Ureter (tissue), 1 donor: ENCODE data around the gene GGCX. TPM values are rescaled to one million over a fixed set of nuclear protein-coding genes. Genes with fewer than 3 reads are reported as not detected.
"Not testable (repeated sequence)": the region's sequence is repeated elsewhere in the genome, so short reads cannot be mapped to it uniquely, and the experiment has no call there.

Experiments
- DNase-seq: peaks from one replicate; pipeline ENCODE4 v3.0.0-alpha.2; 2020; ENCODE audit warnings: low spot score
- total RNA-seq: library from RNA; stranded (reverse); gene quantifications from one replicate; pipeline ENCODE4 v1.2.4, GENCODE V29; 2023
- donor health status: DM: yes; HTN: yes; CAD: no.

The GGCX gene
- total RNA-seq, 1 donor from 2014 or later: 48.9 TPM

- DNase-seq: no peak
These were observed 14.4 kb upstream of the GGCX start for GRCh38 chr2:85575739-85576138.

DNA sequence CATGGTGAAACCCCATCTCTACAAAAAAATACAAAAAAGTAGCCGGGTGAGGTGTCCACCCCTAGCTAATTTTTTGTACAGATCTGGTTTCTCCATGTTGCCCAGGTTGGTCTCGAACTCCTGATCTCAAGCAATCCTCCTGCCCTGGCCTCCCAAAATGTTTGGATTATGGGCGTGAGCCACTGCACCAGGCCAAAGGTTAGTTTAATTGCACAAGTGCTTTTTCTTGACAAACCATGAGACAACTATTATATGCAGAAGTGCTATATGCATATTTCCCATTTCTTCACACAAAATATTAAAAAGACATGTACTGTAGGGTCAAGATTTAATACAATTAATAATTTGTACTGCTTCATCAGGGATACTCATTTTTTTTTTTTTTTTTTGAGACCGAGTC is 5.0 kb upstream of the GGCX start:
- no peak for DNase-seq

DNA sequence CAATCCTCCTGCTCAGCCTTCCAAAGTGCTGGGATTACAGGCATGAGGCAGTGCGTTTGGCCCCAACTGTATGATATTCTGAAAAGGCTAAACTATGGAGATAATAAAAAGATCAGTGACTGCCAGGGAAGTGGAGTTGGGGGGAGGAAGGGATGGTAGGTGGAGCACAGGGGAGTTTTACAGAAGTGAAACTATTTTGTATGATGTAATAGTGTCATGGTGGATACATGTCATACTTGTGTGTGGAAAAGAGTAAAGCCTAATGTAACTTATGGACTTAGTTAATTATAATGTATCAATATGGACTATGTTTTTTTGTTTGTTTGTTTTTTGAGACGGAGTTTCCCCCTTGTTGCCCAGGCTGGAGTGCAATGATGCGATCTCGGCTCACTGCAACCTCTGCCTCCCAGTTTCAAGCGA is 2.9 kb upstream of the GGCX start:
- DNase-seq: no peak

- no peak for DNase-seq
These were observed 447 bp downstream of the GGCX start for GRCh38 chr2:85560812-85561279.

- DNase-seq: not testable (repeated sequence)
These were observed 928 bp downstream of the GGCX start for GRCh38 chr2:85560403-85560726.

DNA sequence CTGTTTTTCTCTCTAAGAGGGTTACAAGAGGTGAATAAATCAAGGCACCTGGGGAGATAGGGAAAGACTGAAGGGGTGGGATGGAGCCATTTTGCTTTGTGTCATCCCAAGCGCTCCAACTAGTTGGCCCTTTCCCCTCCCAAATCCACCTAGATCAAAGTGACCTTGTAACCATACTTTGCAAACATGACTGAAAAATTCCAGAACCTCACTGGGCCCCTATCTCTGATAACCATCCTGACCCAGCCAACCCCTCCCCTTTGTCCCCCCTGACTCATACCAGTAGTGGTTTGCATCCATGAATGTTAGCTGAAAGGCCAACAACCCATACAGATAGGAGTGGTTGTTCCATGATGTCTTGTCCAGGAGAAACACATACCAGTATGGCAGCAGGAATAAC is 3.1 kb downstream of the GGCX start:
- no peak for DNase-seq

- DNase-seq: no peak
These were observed 4.2 kb downstream of the GGCX start for GRCh38 chr2:85557130-85557529.

- DNase-seq: no peak
These were observed 6.2 kb downstream of the GGCX start for GRCh38 chr2:85554980-85555612.

DNA sequence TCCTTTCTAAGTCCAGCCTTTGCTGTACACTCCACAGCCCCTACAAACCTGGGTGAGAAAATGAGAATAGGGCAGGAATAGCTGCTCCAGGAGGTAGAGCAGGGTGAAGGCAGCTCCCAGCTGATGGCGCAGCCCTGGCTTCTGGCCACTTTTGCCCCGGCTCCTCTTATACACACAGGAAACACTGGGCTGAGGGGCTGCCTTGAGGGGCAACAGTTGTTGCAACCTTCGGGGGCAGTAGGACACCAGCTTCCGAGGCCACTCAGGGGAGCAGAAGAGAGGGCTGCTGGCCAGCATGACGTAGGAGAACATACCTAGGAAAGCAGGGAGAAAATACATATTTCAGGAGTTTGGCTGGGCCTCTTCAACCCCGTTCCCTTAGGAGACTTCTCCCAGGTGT is 8.1 kb downstream of the GGCX start:
- no peak for DNase-seq

- DNase-seq: peak; percentile 89
These were observed 9.3 kb downstream of the GGCX start for GRCh38 chr2:85551698-85552678.

GRCh38 chr2:85550486-85550885 is 10.8 kb downstream of the GGCX start:
- DNase-seq: no peak

DNA sequence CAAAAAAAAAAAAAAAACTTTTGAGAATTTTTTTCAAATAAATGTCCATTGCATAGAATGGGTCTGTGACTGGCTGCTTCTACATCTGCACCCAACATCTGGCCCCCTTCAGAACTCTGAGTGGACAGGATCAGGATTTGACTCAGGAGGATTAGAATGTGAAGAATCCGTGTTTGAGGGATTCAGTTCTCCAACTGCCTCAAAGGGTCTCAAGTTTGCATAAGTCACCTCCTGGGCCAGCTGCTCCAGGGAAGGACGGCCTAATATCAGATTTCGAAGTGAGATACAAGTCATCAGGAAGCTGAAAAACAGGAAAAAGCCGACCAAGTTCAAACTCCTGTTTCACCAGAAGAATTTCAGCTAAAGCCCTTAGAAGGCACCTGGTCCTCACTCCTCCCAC is 11.5 kb downstream of the GGCX start:
- no peak for DNase-seq

DNA sequence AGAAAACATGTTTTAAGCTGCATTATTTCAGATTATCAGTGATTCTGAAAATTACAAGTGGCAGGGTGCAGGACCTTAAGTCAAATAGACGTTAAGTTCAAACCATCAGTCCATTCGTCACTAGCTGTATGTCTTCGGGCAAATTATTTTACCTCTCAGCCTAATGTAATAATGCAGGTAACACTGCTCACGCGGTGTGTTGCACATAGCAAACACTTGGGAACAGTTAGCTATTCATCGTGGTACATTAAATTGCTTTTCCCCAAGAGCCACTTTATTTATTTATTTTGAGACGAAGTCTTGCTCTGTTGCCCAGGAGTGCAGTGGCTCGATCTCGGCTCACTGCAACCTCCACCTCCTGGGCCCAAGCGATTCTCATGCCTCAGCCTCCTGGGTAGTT is 12.2 kb downstream of the GGCX start:
- DNase-seq: no peak

DNA sequence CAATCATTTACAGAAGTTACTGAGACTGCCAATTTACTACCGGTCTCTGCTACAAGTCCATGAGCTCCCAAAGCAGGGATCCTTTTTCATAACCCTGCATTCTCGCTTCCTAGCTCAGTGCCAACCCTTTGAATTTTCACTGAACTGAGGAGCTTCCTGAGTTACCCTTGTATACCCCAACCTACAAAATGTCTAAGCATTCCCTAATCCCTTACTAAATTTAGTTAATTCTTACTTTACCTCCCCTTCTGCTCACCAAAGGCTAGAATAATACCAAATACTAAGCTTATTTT is 12.7 kb downstream of the GGCX start:
- no peak for DNase-seq

DNA sequence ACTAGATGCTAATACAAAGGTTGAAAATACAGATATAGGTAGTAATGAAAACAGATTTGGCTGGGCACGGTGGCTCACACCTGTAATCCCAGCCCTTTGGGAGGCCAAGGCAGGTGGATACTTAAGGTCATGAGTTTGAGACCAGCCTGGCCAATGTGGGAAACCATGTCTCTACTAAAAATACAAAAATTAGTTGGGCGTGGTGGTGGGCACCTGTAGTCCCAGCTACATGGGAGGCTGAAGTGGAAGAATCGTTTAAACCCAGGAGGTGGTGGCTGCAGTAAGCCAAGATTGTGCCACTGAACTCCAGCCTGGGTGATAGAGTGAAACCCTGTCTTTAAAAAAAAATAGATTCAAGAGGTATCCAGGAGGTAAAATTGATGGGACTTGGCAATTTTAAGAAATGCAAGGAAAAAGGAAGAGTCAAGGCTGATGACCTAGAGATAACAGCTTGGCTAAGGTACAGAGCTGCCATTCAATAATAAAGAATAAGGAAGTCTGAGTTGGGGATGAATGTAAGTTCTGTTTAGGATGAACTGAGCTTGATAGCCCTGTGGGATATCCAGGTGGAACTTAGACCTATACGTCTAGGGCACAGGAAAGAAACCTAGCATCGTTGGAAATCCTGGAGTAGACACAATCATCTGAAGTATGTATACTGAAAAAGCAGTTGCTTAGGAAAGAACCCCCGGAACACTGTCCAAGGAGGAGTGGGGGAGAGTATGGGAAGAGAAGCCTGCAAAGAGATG is 13.3 kb downstream of the GGCX start:
- no peak for DNase-seq

DNA sequence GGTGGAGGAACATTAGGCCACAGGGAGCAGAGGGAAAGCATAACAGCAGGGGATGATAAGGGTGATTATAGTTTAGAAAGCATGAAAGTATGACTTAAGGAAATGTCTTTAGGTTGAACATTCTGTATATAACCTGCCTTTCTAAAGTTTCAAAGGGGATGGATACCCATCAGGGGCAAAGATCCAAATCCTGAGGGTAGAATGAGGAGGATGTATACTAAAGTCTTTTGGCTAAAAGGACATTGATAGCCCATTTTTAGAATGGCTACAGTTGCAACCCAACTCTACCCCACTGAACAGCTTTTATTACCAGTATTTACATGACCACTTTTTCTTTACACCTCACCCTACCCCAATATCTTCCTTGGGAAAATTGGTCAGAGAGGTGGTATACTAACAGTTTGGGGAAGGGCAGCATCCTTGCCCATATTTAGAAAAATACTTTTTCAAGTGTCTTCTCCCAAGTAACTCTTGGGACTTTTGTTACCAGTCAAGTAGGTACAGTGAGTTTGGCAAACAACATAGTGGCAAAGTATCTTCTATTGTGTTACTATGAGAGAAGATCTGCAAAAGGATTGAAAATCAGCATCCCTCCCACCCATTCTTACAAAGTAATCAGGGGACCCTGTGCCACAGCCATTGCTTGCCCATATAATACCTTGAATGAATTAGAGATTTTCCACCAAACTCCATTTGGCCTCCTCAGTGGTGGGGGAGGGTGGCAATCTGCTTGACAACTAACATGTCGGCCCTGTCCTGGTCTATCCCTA is 14.0 kb downstream of the GGCX start:
- no peak for DNase-seq

DNA sequence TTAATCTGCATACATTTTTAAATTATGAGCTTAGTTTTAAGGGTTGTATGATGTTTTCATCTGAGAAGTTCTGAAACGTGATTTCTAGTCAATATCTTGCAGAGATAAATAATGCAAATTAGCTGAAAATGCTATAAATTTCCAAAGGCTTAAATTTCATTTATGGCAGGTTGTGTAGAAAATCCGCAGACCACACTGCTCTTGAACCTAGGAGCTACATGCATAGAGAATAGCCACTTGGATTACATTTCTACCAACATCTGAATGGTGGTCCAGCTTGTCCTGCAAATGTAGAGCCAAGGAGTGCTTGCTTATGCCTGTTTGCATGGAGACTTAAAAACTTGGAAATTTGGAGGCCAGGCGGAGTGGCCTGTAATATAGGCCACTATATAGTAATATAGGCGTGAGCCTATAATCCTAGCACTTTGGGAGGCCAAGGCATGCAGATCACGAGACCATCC is 15.5 kb downstream of the GGCX start:
- DNase-seq: no peak

DNA sequence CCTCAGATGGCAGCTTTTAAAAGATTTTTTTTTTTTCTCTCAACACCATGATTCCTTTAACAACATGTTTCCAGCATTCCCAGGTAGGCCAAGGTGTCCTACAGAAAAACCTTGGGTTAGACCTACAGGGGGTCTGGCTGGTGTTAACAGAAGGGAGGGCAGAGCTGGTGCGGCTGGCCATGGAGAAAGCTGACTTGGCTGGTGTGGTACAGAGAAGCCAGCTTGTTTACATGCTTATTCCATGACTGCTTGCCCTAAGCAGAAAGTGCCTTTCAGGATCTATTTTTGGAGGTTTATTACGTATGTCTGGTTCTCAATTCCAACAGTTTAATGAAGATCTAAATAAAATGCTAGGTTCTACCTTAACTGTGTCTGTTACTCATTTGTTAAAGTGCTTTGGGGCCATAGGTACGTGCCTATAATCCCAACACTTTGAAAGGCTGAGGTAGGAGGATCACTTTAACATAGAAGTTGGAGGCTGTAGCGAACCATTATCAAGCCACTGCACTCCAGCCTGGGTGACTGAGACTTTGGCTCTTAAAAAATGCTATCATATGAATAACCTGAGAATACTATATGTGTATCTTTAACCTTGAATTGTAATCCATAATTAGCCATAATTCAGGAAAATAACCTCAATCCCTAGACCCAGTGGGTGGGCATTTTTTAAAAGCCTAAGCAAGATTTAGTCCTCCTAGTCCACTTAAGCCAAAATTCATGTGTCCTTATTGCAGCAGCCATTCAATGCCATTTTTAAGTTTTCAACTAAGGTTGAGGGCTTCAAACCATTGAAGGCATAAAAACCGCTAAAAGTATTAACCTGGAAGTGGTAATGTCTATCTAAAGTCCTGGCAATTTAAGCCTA is 16.1 kb downstream of the GGCX start:
- DNase-seq: not testable (repeated sequence)

- not testable (repeated sequence) for DNase-seq
These were observed 17.0 kb downstream of the GGCX start for GRCh38 chr2:85544254-85544691.

GRCh38 chr2:85542777-85543176 is 18.5 kb downstream of the GGCX start:
- no peak for DNase-seq
